Raji (cell line): ENCODE results near the gene RNU6-7.

ENCODE experiments used
- POLR2A ChIP-seq: IDR thresholded peaks from 2 replicates; pipeline ENCODE4 v1.6.1; 2011; ENCODE audit warnings: low read depth, low read length, control low read depth; ENCODE audit not compliant: insufficient read depth

The RNU6-7 gene

GRCh38 chr14:32201816-32202490 lies at the start of gene RNU6-7:
Gene RNU6-7 (plus strand): TSS chr14:32202045.
- no peak for TF ChIP-seq POLR2A

- no peak for TF ChIP-seq POLR2A
Observed at GRCh38 chr14:32166029-32166428, 35.8 kb upstream of the RNU6-7 start.

GRCh38 chr14:32166924-32167323 lies 34.9 kb upstream of the RNU6-7 start:
- TF ChIP-seq POLR2A: no peak

GRCh38 chr14:32167907-32168306 lies 33.9 kb upstream of the RNU6-7 start:
- no peak for TF ChIP-seq POLR2A

GRCh38 chr14:32169191-32169590 lies 32.7 kb upstream of the RNU6-7 start:
- TF ChIP-seq POLR2A: no peak

GRCh38 chr14:32171469-32171868 lies 30.4 kb upstream of the RNU6-7 start:
- no peak for TF ChIP-seq POLR2A

GRCh38 chr14:32183151-32184058 lies 18.4 kb upstream of the RNU6-7 start:
- TF ChIP-seq POLR2A: no peak

- no peak for TF ChIP-seq POLR2A
Observed at GRCh38 chr14:32185097-32185496, 16.7 kb upstream of the RNU6-7 start.

- no peak for TF ChIP-seq POLR2A
Observed at GRCh38 chr14:32186248-32186647, 15.6 kb upstream of the RNU6-7 start.

GRCh38 chr14:32189811-32190210 lies 12.0 kb upstream of the RNU6-7 start:
- TF ChIP-seq POLR2A: no peak

GRCh38 chr14:32190673-32191072 lies 11.2 kb upstream of the RNU6-7 start:
- TF ChIP-seq POLR2A: no peak

- no peak for TF ChIP-seq POLR2A
Observed at GRCh38 chr14:32192712-32193373, 9.0 kb upstream of the RNU6-7 start.

GRCh38 chr14:32193532-32193931 lies 8.3 kb upstream of the RNU6-7 start:
- no peak for TF ChIP-seq POLR2A

- no peak for TF ChIP-seq POLR2A
Observed at GRCh38 chr14:32195636-32196035, 6.2 kb upstream of the RNU6-7 start.

- TF ChIP-seq POLR2A: no peak
Observed at GRCh38 chr14:32197919-32198318, 3.9 kb upstream of the RNU6-7 start.
